Fibroblast of villous mesenchyme (primary cell): Measurements from ENCODE around the gene PACSIN2. TPM values are rescaled to one million over a fixed set of nuclear protein-coding genes. Genes with fewer than 3 reads are reported as not detected.

Experiments used
- DNase-seq: peaks from one replicate; pipeline ENCODE4 v3.0.0-alpha.2; 2010; ENCODE audit warnings: low read depth
- H3K4me3 ChIP-seq: 2 replicates; pipeline ENCODE4 v1.5.1; 2011; ENCODE audit warnings: low read depth, mild to moderate bottlenecking, low read length
- total RNA-seq: library from RNA; depleted of rRNA; stranded (reverse); fragments of >200 nt; gene quantifications from 2 replicates; pipeline ENCODE4 v1.2.3, GENCODE V29; 2012
- TF ChIP-seq, protein P1 (sequence below): IDR thresholded peaks from 2 replicates; pipeline ENCODE4 v1.5.1; 2012; ENCODE audit warnings: low read depth, mild to moderate bottlenecking, low read length; ENCODE audit not compliant: insufficient read depth

PACSIN2 gene
- total RNA-seq, 1 donor: 53.1 TPM

DNA sequence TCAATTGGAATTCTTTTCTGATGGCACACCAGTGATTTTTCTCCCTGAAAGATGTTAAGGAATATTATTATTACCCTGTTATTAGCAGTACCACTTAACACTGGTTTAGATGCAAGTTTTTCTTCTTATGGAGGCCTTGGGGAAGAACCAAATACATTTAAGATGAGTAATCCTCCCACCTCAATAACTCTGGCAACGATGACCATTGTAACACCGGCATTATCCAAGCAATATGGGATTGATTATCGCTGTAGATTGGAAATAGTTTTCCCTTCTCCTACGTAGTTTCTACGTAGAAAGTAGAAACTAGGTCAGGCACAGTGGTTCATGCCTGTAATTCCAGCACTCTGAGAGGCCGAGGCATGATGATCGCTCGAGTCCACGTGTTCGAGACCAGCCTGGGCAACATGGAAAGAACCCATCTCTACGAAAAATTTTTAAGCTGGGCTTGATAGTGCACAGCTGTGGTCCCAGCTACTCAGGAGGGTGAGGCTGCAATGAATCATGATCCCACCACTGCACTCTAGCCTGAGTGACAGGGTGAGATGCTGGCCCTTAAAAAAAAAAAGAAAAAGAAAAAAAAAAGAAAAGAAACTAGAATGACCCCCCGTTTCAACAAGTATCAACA is 45.5 kb downstream of the PACSIN2 start:
- peak; percentile 79 for DNase-seq
- TF ChIP-seq, protein P1, sequence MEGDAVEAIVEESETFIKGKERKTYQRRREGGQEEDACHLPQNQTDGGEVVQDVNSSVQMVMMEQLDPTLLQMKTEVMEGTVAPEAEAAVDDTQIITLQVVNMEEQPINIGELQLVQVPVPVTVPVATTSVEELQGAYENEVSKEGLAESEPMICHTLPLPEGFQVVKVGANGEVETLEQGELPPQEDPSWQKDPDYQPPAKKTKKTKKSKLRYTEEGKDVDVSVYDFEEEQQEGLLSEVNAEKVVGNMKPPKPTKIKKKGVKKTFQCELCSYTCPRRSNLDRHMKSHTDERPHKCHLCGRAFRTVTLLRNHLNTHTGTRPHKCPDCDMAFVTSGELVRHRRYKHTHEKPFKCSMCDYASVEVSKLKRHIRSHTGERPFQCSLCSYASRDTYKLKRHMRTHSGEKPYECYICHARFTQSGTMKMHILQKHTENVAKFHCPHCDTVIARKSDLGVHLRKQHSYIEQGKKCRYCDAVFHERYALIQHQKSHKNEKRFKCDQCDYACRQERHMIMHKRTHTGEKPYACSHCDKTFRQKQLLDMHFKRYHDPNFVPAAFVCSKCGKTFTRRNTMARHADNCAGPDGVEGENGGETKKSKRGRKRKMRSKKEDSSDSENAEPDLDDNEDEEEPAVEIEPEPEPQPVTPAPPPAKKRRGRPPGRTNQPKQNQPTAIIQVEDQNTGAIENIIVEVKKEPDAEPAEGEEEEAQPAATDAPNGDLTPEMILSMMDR: no peak
- no peak overlapping the region for H3K4me3 ChIP-seq

DNA sequence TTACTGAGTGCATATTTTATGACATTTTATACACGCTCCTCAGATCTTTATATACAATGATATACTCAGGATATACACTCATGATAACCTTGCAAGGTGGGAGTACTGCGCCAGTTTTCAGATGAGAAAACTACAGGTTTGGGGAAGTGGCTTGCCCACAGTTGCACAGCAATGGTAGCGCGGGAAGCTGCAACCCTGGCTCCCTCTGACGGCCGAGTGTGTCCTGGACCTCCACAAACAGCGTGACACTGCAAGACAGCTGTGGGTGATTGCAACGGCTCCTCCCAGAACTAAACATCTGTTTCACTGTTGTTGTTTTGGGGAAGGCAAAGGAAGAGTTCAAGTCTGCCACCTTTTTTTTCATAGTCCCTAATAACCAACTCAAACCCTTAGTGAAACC is 47.0 kb downstream of the PACSIN2 start:
- no peak overlapping the region for H3K4me3 ChIP-seq
- TF ChIP-seq, protein P1: peak; percentile 45
- peak; percentile 73 for DNase-seq

DNA sequence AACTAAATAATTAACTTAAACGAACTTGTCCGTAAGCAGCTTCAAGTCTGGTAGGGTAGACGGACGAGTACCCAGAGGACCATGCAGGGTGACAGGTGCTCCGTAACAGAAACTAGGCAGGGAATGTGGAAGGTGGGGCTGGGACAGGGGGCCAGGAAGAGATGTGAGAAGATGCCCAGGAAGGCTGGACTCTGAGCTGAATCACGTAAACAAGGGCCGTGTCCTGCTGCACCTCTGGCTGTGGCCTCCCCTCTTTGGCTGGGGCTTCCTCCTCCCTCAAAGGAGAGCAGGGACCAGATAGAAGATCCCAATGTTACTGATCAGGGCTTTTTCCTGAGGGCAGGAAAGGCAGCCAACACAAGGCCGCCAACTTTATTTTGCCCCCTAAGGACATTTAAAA is 47.9 kb downstream of the PACSIN2 start:
- H3K4me3 ChIP-seq: no peak overlapping the region
- no peak for DNase-seq
- TF ChIP-seq, protein P1: no peak

DNA sequence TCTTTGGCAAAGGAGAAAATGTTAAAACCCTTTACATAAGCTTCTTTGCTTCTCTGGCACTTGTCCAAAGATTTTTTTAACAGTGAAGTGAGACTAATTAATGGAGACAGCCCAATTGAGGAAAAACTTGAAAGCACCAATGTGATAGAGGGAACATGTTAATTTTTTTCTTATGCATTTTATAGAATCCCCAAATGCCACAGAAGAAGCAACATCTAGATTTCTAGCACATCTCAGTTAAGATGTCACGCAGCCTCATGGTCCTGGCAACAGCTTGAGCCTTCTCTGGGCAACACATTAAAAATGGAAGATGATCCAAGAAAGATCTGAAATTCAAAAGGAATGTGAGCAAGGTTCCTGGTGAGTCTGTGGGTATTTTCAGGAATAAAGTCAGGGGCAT is 48.5 kb downstream of the PACSIN2 start:
- DNase-seq: no peak
- TF ChIP-seq, protein P1: no peak
- no peak overlapping the region for H3K4me3 ChIP-seq

DNA sequence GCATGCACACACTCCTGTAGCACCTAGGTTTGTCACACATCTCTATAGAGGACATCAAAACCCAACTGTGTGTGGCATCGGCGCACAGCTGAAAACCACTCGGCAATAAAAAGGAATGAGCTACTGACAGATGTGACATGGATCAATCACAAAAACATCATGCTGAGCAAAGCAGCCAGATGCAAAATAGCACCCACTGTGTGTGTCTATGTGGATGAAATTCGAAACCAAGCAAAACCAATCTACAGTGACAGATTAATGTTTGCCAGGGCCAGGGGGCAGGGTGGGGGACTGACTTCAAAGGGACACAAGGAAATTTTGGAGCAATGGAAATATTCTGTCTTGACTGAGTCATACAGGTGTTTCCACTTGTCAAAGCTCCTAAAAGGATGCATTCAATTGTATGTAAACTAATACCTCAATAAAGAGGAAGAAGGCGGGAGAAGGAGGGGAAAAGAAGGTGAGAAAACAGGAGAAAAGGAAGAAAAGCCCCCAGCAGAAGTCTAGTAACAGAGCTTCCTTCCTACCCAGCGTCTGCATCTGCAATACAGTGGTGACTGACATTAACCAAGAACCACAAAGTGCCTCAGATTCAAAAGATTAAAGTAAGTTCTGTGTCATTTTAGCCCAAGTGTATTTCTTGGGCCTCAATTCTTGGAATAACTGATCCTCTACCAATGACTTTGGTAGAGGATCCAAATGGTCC is 49.8 kb downstream of the PACSIN2 start:
- TF ChIP-seq, protein P1: no peak
- no peak for DNase-seq
- H3K4me3 ChIP-seq: no peak overlapping the region

DNA sequence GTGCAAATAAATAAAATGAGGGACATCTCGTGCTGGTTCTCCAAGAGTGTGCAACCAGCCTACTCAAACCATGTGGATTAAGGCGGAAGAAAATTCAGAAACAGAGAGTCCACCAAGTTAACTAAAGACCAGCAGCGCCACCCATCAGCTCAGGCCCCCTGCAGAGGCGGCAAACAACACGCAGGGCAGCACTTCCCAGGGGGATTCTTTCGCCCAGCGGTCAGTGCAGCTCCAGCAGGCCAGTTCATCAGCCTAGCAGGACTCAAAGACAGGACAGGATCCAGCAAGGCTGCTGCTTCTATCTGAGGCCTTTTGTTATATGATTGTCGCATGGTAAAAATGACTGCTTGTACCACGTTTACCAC is 51.7 kb downstream of the PACSIN2 start:
- DNase-seq: no peak
- TF ChIP-seq, protein P1: no peak
- no peak overlapping the region for H3K4me3 ChIP-seq
